Smooth muscle cell (in vitro differentiated cells): ENCODE data around the gene SMG6. TPM values are rescaled to one million over a fixed set of nuclear protein-coding genes. Genes with fewer than 3 reads are reported as not detected.

Experiments used
- DNase-seq: peaks from one replicate; lab custom pipeline; 2025; ENCODE audit not compliant: unreplicated experiment; lab: John Stamatoyannopoulos, UW
- H2AFZ ChIP-seq: fragments of 200-600 bp; sonication (generic); 2 replicates; pipeline ENCODE4 v1.6.0; 2016; ENCODE audit warnings: antibody characterized with exemption, low read depth, mild to moderate bottlenecking
- H3F3A ChIP-seq: fragments of 200-600 bp; sonication (generic); 2 replicates; pipeline ENCODE4 v1.6.0; 2017; ENCODE audit warnings: antibody characterized with exemption, low read depth
- H3K27ac ChIP-seq: fragments of 200-600 bp; sonication (generic); 2 replicates; pipeline ENCODE4 v1.5.1; 2016; ENCODE audit warnings: low read depth, mild to moderate bottlenecking
- H3K27me3 ChIP-seq: fragments of 200-600 bp; sonication (generic); 2 replicates; pipeline ENCODE4 v1.6.1; 2016; ENCODE audit warnings: low read depth, mild to moderate bottlenecking
- H3K36me3 ChIP-seq: fragments of 200-600 bp; sonication (generic); 2 replicates; pipeline ENCODE4 v1.5.1; 2016; ENCODE audit warnings: low read depth
- H3K4me1 ChIP-seq: fragments of 200-600 bp; sonication (generic); 2 replicates; pipeline ENCODE4 v1.5.1; 2016; ENCODE audit warnings: low read depth
- H3K4me2 ChIP-seq: fragments of 200-600 bp; sonication (generic); 2 replicates; pipeline ENCODE4 v1.6.0; 2016; ENCODE audit warnings: mild to moderate bottlenecking
- H3K4me3 ChIP-seq: fragments of 200-600 bp; sonication (generic); 2 replicates; pipeline ENCODE4 v1.5.1; 2016; ENCODE audit warnings: mild to moderate bottlenecking
- H3K79me2 ChIP-seq: fragments of 200-600 bp; sonication (generic); 2 replicates; pipeline ENCODE4 v1.6.0; 2016; ENCODE audit warnings: low read depth, mild to moderate bottlenecking
- H3K9ac ChIP-seq: fragments of 200-600 bp; sonication (generic); 2 replicates; pipeline ENCODE4 v1.6.0; 2016; ENCODE audit warnings: low read depth
- H3K9me3 ChIP-seq: fragments of 200-600 bp; sonication (generic); replicated peaks from 2 replicates; pipeline ENCODE4 v1.5.1; 2016; ENCODE audit warnings: low read depth
- H4K20me1 ChIP-seq: fragments of 200-600 bp; sonication (generic); 2 replicates; pipeline ENCODE4 v1.6.0; 2016; ENCODE audit warnings: low read depth
- CTCF ChIP-seq: fragments of 200-600 bp; sonication (generic); IDR thresholded peaks from 2 replicates; pipeline ENCODE4 v1.5.1; 2017; ENCODE audit warnings: borderline replicate concordance, mild to moderate bottlenecking, antibody characterized with exemption; ENCODE audit not compliant: insufficient read depth, poor library complexity, severe bottlenecking
- WGBS: methylation state at CpG from one replicate; pipeline ENCODE4 v1.1.7; 2016; ENCODE audit warnings: low lambda C conversion rate; 5-methylcytosine and 5-hydroxymethylcytosine counted together
- polyA plus RNA-seq: library from polyadenylated mRNA; unstranded; fragments of >200 nt; fragmentation: Nextera tagmentation; extraction: Ambion mirVana; gene quantifications from 2 replicates; pipeline ENCODE4 v1.2.1, GENCODE V29; 2016
- total RNA-seq: library from RNA; depleted of rRNA; stranded (reverse); fragments of >200 nt; gene quantifications from 2 replicates; pipeline ENCODE4 v1.2.3, GENCODE V29; 2014

The SMG6 gene
- total and polyA plus RNA-seq, 2 experiments from 2014 or later = 10.6 to 21.4 TPM

GRCh38 chr17:2077040-2077439 lies 226.5 kb downstream of the SMG6 start:
- H4K20me1 ChIP-seq = no peaks in the 10 kb centered on the region
- no peaks in the 10 kb centered on the region for H3K36me3 ChIP-seq
- H3K27me3 ChIP-seq = no peaks in the 10 kb centered on the region
- WGBS = 90% methylated on average over 8 of the region's 8 CpGs
- TF ChIP-seq CTCF = no peak
- H3F3A ChIP-seq = peaks cover 5% of the 10 kb centered on the region
- peaks cover 3% of the 10 kb centered on the region for H3K4me1 ChIP-seq
- H3K4me2 ChIP-seq = no peak overlapping the region
- no peaks in the 10 kb centered on the region for H3K9me3 ChIP-seq
- no peak overlapping the region for H3K4me3 ChIP-seq
- no peak overlapping the region for H3K9ac ChIP-seq
- DNase-seq = no peak
- no peaks in the 10 kb centered on the region for H3K79me2 ChIP-seq
- H3K27ac ChIP-seq = no peak overlapping the region
- H2AFZ ChIP-seq = no peak overlapping the region

- H4K20me1 ChIP-seq = no peaks in the 10 kb centered on the region
- H3F3A ChIP-seq = peaks cover 5% of the 10 kb centered on the region
- H3K4me2 ChIP-seq = peak overlapping the region; percentile 31
- H3K9me3 ChIP-seq = no peaks in the 10 kb centered on the region
- no peaks in the 10 kb centered on the region for H3K27me3 ChIP-seq
- WGBS = 57% methylated on average over 17 of the region's 17 CpGs
- no peak for TF ChIP-seq CTCF
- H3K9ac ChIP-seq = no peak overlapping the region
- no peak overlapping the region for H3K4me3 ChIP-seq
- no peak overlapping the region for H2AFZ ChIP-seq
- H3K27ac ChIP-seq = peak overlapping the region; percentile 31
- H3K36me3 ChIP-seq = no peaks in the 10 kb centered on the region
- DNase-seq = no peak
- no peaks in the 10 kb centered on the region for H3K79me2 ChIP-seq
- H3K4me1 ChIP-seq = peaks cover 3% of the 10 kb centered on the region
These were observed 227.2 kb downstream of the SMG6 start for GRCh38 chr17:2076087-2076984.

GRCh38 chr17:2075336-2076086 lies 228.1 kb downstream of the SMG6 start:
- H3F3A ChIP-seq = peaks cover 5% of the 10 kb centered on the region
- no peak overlapping the region for H2AFZ ChIP-seq
- no peak for DNase-seq
- WGBS = 73% methylated on average over 13 of the region's 13 CpGs
- peaks cover 3% of the 10 kb centered on the region for H3K4me1 ChIP-seq
- no peaks in the 10 kb centered on the region for H3K79me2 ChIP-seq
- no peaks in the 10 kb centered on the region for H3K36me3 ChIP-seq
- H3K9me3 ChIP-seq = no peaks in the 10 kb centered on the region
- no peak for TF ChIP-seq CTCF
- no peak overlapping the region for H3K9ac ChIP-seq
- no peak overlapping the region for H3K4me2 ChIP-seq
- H3K27me3 ChIP-seq = no peaks in the 10 kb centered on the region
- H3K27ac ChIP-seq = no peak overlapping the region
- no peaks in the 10 kb centered on the region for H4K20me1 ChIP-seq
- no peak overlapping the region for H3K4me3 ChIP-seq
